ENCODE data around the gene SGSH.

SGSH gene

DNA sequence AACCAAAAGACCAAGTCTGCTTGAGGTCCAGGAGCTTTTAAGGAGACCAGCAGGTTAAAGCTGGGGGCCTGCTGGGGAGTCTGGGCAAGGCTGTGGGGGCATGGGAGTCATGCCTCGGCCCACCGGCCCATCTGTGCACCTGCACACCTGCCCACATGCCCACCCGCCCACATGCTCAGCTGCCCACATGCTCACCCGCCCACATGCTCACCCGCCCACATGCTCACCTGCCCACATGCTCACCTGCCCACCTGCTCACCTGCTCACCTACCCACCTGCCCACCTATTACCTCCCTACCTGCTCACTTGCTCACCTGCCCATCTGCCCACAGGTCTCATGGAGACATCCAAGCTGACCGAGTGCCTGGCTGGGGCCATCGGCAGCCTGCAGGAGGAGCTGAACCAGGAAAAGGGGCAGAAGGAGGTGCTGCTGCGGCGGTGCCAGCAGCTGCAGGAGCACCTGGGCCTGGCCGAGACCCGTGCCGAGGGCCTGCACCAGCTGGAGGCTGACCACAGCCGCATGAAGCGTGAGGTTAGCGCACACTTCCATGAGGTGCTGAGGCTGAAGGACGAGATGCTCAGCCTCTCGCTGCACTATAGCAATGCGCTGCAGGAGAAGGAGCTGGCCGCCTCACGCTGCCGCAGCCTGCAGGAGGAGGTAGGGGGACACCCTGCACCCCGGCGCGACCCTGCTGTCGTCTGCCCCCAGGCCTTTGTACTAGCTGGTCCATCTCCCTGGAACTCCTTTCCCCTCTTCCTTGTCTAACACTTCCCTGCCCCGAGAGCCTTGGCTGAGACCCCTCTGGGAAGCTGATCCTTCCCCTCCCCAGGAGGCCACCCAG lies 36.3 kb downstream of the SGSH start:
- no peak for DNase-seq (ENCODE audit: low spot score)

DNA sequence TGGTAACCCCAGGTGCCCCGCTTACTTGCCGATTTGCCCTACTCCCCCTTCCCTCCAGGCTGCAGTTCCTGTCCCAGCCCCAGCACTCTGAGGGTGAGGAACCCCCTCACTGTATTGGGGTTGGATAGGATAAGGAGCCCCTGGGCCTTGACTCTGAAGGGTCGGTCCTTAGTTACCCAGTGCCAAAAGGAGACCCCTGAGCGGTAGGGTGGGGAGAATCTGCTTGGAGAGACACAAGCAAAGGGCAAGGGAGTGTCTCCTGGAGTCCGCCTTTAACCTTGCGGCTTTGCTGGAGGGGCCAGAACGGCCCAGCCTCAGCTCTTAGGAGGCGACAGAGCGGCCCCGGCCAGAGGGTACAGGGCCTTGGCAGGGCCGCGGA lies 37.3 kb downstream of the SGSH start:
- DNase-seq (ENCODE audit: low spot score) = no peak

DNA sequence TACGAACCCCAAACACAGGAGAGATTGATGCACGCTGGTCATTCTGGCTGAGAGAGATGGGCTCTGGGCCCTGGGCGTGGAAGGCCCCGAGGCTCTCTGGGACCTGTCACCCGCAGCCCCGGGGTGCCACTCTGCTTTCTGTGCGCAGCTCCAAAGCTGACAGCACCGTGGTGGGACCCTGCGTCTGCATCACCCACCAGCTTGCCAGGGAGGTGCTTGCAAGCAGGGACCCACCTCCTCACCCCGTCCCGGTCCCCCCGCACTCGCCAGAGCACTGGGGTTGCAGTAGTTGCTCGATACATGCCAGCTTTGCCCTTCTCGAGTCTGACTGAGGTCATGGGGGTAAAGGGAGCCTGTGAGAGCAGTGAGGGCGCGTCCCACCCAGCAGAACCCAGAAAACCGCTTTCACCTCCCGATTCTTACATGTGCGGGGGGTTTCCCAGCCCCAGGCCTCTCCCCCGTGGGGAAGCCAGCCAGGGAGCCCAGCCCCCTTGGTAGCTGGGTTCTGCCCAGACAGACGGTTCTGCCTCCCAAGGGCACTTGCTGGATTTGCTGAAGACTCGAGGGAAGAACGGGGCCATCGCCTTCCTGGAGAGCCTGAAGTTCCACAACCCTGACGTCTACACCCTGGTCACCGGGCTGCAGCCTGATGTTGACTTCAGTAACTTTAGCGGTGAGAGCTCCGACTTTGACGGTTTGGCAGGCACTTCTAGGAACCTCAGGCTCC lies 37.9 kb downstream of the SGSH start:
- no peak for DNase-seq (ENCODE audit: low spot score)

DNA sequence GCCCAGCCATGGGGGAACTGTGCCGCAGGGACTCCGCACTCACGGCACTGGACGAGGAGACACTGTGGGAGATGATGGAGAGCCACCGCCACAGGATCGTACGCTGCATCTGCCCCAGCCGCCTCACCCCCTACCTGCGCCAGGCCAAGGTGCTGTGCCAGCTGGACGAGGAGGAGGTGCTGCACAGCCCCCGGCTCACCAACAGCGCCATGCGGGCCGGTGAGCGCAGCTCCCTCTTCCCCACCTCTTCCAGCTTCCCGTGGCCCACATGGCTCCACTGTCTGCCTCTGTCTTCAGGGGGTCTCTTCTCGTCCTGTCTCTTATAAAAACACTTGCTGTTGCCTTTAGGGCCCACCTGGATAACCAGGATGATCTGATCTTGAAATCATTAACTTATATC lies 38.7 kb downstream of the SGSH start:
- DNase-seq (ENCODE audit: low spot score) = no peak

DNA sequence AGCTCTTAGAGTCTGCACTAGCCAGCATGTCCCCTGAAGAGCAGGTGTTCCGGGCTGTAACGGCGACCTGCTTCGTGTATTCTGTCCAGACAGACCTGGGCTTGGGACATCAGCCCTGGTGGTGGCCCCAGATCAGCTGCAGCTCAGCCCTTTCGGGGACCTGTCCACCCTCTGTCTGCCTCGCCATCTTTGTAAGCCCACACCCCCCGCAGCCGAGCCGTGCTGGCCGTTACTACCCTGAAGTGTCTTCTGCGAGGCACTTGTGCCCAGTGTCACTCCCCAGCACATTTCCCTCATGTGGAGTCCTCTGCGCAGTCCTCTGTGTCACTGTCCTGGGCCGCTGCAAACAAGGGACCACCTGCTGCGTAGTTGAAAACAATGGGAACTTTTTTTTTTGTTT lies 39.9 kb downstream of the SGSH start:
- DNase-seq (ENCODE audit: low spot score) = no peak

DNA sequence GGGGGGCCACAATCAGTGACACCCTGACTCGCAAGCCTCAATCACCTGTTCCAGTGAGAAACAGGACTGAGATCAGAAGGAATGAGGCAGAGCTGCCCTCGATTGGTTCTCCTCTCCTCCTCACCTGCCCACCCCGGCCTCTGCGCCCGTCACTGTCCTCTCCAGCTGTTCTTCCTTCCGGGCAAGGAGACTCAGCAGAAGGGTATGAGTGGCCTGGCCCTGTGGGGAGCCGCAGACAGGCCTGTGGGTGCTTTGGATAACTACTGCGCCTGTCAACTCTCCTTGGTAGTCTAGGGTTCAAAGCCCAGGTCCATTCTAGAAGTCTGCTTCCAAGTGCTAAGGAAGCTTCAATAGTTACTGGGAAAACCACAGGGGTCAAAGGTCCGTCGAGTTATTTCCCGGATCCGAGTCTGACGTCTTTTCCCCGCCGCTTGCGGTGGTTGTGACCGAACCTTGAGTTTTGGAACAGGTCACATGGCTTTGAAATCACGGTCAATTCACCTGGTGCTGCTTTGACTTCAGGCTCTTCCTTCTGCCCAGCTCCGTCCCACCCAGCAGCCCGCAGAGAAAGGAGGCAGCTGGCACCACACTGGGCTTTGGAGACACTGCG lies 42.0 kb downstream of the SGSH start:
- no peak for DNase-seq (ENCODE audit: low spot score)

DNA sequence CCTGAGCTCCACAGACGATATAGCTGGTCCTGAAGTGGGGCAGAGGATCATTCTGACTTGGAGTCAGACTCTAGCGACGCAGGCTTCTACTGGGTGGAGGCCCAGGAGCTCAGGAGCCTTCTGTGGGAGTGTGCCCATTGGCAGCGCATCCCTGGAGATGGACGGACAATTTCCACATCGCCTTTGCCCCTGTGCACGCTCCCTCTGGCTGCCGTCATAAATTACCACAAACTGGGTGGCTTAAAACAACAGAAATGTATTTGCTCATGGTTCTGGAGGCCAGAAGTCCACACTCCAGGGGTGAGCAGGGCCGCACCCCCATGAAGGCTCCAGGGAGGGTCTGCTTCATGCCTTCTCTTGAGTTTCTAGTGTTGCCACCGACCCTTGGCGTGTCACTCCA lies 43.4 kb downstream of the SGSH start:
- DNase-seq (ENCODE audit: low spot score) = no peak

DNA sequence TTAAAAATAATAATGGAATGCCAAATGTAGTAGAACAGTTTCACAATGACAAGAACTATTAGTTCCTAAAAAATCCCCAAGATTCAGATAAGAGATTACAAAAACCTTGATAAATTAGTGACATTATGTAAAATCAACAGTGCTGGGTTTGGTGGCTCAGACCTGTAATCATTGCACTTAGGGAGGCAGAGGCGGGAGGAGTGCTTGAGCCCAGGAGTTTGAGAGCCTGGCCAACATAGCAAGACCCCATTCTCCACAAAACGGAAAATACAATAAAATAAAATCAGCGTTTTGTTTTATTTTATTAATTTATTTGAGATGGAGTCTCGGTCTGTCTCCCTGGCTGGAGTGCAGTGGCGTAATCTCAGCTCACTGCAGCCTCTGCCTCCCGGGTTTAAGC lies 46.2 kb downstream of the SGSH start:
- DNase-seq (ENCODE audit: low spot score) = no peak

DNA sequence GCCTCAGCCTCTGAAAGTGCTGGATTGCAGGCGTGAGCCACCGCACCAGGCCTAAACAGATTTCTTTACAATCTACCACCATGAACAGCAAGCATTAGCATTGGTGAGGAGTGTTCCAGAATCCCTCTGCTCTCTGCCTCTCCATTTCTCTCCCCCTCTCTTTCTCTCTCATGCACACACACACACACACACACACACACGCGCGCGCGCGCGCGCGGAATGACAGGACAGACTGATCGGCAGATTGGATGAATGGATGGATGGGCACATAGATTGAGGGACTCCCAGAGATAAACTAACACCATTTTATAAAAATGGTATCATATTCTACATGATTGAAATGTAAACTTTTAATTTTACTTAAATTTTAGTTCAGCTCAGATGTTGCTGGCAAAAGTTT lies 47.0 kb downstream of the SGSH start:
- DNase-seq (ENCODE audit: low spot score) = no peak

DNA sequence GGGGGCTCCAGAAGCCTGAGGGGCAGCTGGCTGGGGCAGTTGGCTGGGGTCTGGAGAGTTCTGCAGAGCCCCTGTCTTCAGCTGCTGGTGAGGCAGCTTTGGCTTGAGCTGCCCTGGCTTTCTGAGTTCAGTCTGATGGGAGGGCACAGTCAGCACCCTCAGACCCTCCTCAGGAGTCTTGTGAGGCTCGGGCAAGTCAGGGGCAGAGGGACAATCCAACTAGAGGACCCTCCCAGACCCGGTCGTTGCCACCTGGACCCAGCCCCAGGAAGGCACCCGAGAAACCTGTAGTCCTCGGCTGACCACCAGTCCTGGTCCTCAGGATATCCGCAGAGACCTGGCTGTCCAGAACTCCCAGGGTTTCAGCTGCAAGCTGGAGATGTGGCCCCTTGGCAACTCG lies 48.5 kb downstream of the SGSH start:
- DNase-seq (ENCODE audit: low spot score) = no peak

DNA sequence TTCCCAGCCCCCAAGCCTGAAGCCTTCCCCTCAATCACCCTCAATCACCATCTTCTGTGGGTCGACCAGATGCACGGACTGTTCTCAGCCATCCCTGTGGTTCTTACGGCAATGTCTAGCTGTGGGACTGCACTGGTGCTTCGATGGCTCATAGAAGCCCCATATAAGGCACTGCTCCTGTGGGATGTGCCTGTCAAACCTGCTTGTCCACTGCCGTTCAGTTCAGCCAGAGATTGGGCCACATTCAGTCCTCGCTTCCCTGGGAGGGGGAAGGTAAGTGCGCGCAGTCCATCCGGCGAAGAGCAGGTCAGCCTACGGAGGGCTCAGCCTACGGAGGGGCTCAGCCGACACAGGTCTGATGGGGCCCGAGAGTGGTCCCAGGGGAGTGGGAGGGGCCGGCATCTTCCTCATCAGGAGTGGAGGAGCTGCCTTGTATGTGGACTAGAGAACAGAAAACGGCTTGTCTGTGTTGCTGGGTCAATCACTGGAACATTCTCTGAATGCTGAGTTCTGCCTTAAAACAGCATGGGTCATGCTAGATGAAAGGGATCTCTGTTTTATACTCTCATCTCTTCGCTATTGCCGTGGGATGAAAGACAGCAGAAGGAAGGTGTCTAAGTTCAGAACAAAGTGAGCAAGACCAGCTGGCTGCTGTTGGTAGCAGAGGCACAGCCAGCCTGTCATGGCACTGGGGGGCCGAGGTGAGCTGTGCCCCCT lies 50.2 kb downstream of the SGSH start, which contains the start of gene CARD14:
Gene CARD14 (plus strand): TSS at position 247 of the 717 bp plus-strand sequence. CDS start 11,409 bp downstream, outside the sequence.
- DNase-seq (ENCODE audit: low spot score) = no peak

DNA sequence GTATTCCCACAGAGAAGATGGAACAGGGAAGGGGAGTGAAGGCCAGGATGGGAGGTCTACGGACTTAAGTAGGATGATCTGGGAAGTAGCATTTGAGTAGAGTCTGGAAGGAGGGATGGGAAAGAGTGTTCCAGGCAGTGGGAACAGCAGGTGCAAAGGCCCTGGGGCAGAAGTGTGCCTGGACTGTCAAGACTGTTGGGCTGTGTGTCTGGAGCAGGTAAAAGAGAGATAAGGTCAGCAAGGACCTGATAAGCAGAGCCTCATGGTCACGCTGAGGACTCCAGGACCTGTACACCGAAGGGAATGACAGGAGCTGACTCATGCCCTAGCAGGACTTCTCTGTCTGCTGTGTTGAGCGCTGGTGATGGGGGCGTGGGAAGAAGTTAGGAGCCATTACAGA lies 51.0 kb downstream of the SGSH start:
- DNase-seq (ENCODE audit: low spot score) = no peak

DNA sequence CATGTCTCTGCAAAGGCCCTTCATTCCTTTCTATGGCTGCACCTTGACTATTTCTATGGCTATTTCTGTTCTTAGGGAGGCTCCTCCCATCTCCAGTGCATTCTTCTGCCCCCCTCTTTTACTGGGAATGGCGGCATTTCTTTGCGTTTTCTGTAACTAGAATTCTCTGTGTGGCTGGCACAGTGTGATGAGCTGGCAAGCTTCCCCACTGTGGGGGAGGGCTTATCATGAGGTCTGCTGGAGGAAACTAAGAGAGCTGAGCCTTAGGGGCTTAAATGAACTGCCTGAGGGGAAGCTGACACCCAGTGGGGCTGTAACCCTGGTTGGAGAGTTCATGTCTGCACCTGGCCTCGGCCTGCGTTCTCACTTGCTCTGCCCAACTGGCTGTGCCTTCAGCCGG lies 51.8 kb downstream of the SGSH start:
- DNase-seq (ENCODE audit: low spot score) = no peak

DNA sequence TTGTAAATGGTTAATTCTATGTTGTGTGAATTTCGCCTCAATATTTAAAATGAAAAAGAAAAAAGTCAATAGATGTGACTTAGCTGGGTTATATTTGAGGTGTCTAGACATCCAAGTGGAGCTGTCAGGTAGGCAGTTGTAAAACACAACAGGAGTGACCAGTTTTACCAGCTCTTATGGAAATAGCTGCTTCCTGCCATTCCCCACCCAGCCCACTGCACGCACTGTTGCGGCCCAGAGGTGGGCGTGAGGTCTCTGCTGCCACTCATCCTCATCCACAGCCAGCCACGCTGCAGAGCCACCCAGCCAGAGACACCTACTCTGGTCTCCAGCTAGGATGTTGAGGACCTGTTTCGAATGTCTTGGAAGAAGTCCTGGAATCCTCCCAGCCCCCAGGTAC lies 53.7 kb downstream of the SGSH start:
- no peak for DNase-seq (ENCODE audit: low spot score)

DNA sequence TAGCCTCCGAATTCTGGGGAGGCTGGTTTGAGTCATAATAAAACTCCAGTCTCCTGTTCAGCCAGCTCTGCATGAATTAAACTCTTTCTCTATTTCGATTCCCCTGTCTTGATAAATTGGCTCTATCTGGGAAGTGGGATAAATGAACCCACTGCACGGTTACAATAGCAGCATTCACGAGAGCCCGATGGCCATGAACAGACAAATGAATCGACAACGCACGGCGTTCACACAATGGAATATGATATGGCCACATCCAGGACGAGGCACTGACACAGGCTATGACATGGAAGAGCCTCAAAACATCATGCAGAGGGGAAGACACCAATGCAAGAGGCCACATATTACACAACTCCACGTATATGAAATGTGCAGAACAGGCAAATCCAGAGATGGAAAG lies 55.9 kb downstream of the SGSH start:
- DNase-seq (ENCODE audit: low spot score) = no peak

DNA sequence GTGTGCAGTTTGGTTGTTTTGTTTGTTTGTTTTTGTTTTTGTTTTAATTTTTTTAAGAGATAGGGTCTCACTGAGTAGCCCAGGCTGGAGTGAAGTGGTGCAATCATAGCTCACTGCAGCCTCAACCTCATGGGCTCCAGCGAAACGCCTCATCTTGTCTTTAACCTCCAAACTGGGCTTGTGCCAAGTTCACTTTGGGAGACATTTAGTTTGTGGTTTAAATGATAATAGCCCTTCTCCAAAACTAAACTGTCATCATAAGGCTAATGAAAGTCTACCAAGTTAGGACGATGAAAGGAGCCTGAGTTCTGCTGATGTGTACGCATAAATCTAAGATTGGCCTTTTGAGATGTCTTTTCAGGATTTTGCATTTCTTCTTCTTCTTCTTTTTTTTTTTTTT lies 56.8 kb downstream of the SGSH start:
- no peak for DNase-seq (ENCODE audit: low spot score)

DNA sequence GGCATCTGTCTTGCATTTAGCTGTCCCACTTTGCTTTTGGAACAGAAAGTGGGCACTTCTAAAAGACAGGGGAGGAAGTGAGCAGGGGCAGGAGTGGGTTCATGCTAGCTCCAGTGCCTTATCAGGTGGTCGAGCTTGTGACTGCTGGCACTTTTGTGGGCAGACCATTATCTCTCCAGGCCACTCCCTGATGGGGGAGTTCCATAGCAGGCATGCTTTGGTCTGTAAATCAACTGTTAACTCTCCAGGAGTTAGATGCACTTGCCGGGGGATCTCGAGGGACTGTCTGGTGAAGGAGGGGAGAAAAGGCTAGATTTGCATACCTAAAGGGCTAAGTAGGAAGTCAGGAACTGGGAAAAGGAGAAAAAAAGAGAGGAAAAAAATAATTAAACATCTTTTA lies 59.6 kb downstream of the SGSH start:
- DNase-seq (ENCODE audit: low spot score) = no peak

Data from cerebellar cortex (tissue), 1 donor.